Neural progenitor cell (in vitro differentiated cells): ENCODE measurements around the gene AAMP. TPM values are rescaled to one million over a fixed set of nuclear protein-coding genes. Genes with fewer than 3 reads are reported as not detected.

ENCODE experiments used
- DNase-seq: peaks from one replicate; pipeline ENCODE4 v3.0.0-alpha.2; 2016; ENCODE audit warnings: low spot score
- H2AFZ ChIP-seq: fragments of 200-600 bp; sonication (generic); replicated peaks from 2 replicates; pipeline ENCODE4 v1.6.1; 2016; ENCODE audit warnings: antibody characterized with exemption
- H3F3A ChIP-seq: fragments of 200-600 bp; sonication (generic); 2 replicates; pipeline ENCODE4 v1.6.1; 2016; ENCODE audit warnings: antibody characterized with exemption, low read depth
- H3K27ac ChIP-seq: fragments of 200-600 bp; sonication (generic); 2 replicates; pipeline ENCODE4 v1.5.1; 2016; ENCODE audit warnings: mild to moderate bottlenecking
- H3K27me3 ChIP-seq: fragments of 200-600 bp; sonication (generic); 2 replicates; pipeline ENCODE4 v1.6.1; 2016; ENCODE audit warnings: mild to moderate bottlenecking, moderate library complexity
- H3K36me3 ChIP-seq: fragments of 200-600 bp; sonication (generic); 2 replicates; pipeline ENCODE4 v1.5.1; 2016
- H3K4me1 ChIP-seq: fragments of 200-600 bp; sonication (generic); 2 replicates; pipeline ENCODE4 v1.6.1; 2016; ENCODE audit warnings: mixed run types
- H3K4me2 ChIP-seq: fragments of 200-600 bp; sonication (generic); 2 replicates; pipeline ENCODE4 v1.6.1; 2016
- H3K4me3 ChIP-seq: fragments of 200-600 bp; sonication (generic); 2 replicates; pipeline ENCODE4 v1.5.1; 2016
- H3K79me2 ChIP-seq: fragments of 200-600 bp; sonication (generic); 2 replicates; pipeline ENCODE4 v1.6.1; 2016; ENCODE audit warnings: low read depth
- H3K9ac ChIP-seq: fragments of 200-600 bp; sonication (generic); 2 replicates; pipeline ENCODE4 v1.6.1; 2016
- H3K9me3 ChIP-seq: fragments of 200-600 bp; sonication (generic); 2 replicates; pipeline ENCODE4 v1.5.1; 2016; ENCODE audit warnings: low read depth
- H4K20me1 ChIP-seq: fragments of 200-600 bp; sonication (generic); 2 replicates; pipeline ENCODE4 v1.6.1; 2016; ENCODE audit warnings: low read depth
- H3K27ac Mint-ChIP-seq: 3 replicates; pipeline ENCODE4 v1.8.0; 2021; ENCODE audit warnings: mixed read lengths
- H3K27me3 Mint-ChIP-seq: 2 replicates; pipeline ENCODE4 v1.8.0; 2022; ENCODE audit warnings: low read depth, mild to moderate bottlenecking, inconsistent platforms, moderate library complexity, mixed read lengths; ENCODE audit not compliant: insufficient read depth
- H3K36me3 Mint-ChIP-seq: 3 replicates; pipeline ENCODE4 v1.8.0; 2021; ENCODE audit warnings: mixed read lengths
- H3K4me1 Mint-ChIP-seq: 3 replicates; pipeline ENCODE4 v1.8.0; 2021; ENCODE audit warnings: mixed read lengths
- H3K4me3 Mint-ChIP-seq: 3 replicates; pipeline ENCODE4 v1.8.0; 2021; ENCODE audit warnings: mild to moderate bottlenecking, moderate library complexity, mixed read lengths
- H3K9me3 Mint-ChIP-seq: 3 replicates; pipeline ENCODE4 v1.8.0; 2020; ENCODE audit warnings: mixed read lengths
- EZH2 ChIP-seq: fragments of 200-600 bp; sonication (generic); IDR thresholded peaks from 2 replicates; pipeline ENCODE4 v1.6.1; 2017; ENCODE audit warnings: antibody characterized with exemption, mild to moderate bottlenecking, moderate library complexity
- EZH2phosphoT487 ChIP-seq: fragments of 200-600 bp; sonication (generic); IDR thresholded peaks from 2 replicates; pipeline ENCODE4 v1.6.1; 2017; ENCODE audit warnings: antibody characterized with exemption
- total RNA-seq: library from RNA; depleted of rRNA; stranded (reverse); fragments of >200 nt; gene quantifications from 2 replicates; pipeline ENCODE4 v1.2.3, GENCODE V29; 2015; ENCODE audit warnings: low replicate concordance
- TF ChIP-seq, protein P1 (sequence below): fragments of 200-600 bp; sonication (generic); IDR thresholded peaks from 2 replicates; pipeline ENCODE4 v1.5.1; 2017; ENCODE audit warnings: antibody characterized with exemption, mild to moderate bottlenecking

AAMP gene
- total RNA-seq, 1 donor from 2014 or later, result 90.4 TPM

DNA sequence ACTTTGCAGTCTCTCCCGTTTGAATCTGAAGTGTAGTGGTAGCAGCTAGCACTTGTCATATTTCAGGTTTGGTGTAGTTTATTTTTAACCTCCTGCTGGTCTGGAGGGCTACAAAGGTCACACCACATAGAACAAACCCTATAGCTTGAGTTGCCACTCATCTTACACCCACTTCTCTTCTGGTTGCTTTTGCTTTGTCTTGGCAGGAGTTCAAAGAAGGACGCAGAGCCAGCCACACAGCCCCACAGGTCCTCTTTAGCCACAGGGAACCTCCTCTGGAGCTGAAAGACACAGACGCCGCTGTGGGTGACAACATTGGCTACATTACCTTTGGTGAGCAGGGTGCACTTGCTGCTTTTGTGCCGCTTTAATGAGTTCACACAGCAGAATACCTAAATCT lies 24.7 kb downstream of the AAMP start:
- Histone ChIP-seq H3K4me2 (no peak overlapping the region), H3K27ac (no peak overlapping the region), H3K36me3 (no peaks in the 10 kb centered on the region), H3K27me3 (no peaks in the 10 kb centered on the region), H3K9me3 (no peaks in the 10 kb centered on the region), H3F3A (no peaks in the 10 kb centered on the region), H4K20me1 (no peaks in the 10 kb centered on the region), H2AFZ (no peak overlapping the region), H3K4me3 (no peak overlapping the region), H3K4me1 (no peaks in the 10 kb centered on the region), H3K79me2 (no peaks in the 10 kb centered on the region), H3K9ac (no peak overlapping the region)
- Mint-ChIP-seq H3K27me3 (peaks cover 4% of the 10 kb centered on the region), H3K9me3 (no peaks in the 10 kb centered on the region), H3K4me3 (no peak overlapping the region), H3K27ac (no peak overlapping the region), H3K36me3 (peaks cover 23% of the 10 kb centered on the region), H3K4me1 (no peaks in the 10 kb centered on the region)
- no peak for DNase-seq
- TF ChIP-seq EZH2, result no peak
- TF ChIP-seq, protein P1, sequence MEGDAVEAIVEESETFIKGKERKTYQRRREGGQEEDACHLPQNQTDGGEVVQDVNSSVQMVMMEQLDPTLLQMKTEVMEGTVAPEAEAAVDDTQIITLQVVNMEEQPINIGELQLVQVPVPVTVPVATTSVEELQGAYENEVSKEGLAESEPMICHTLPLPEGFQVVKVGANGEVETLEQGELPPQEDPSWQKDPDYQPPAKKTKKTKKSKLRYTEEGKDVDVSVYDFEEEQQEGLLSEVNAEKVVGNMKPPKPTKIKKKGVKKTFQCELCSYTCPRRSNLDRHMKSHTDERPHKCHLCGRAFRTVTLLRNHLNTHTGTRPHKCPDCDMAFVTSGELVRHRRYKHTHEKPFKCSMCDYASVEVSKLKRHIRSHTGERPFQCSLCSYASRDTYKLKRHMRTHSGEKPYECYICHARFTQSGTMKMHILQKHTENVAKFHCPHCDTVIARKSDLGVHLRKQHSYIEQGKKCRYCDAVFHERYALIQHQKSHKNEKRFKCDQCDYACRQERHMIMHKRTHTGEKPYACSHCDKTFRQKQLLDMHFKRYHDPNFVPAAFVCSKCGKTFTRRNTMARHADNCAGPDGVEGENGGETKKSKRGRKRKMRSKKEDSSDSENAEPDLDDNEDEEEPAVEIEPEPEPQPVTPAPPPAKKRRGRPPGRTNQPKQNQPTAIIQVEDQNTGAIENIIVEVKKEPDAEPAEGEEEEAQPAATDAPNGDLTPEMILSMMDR, result no peak
- TF ChIP-seq EZH2phosphoT487, result no peak

DNA sequence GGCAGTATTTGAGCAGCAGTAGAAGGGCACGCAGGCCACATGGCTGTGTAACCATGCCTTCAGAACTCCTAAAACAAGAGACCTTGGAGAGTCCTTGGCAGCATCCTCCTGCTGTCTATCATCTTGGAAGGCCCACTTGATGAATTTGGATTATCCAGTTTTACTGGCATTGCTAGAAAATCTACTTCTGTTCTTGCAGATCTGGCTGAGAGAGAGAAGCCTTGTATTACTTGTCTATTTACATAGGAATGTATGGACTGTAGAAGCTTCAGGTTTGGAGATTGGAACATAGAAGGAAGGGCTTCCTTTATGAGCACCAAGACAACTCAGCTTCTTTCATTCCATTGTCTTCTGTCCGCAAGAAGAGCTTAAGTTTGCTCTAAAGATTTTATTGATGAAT lies 25.3 kb downstream of the AAMP start:
- no peaks in the 10 kb centered on the region for H3K4me1 ChIP-seq
- H3K27me3 Mint-ChIP-seq, result peaks cover 1% of the 10 kb centered on the region
- H3K36me3 Mint-ChIP-seq, result peaks cover 19% of the 10 kb centered on the region
- no peak overlapping the region for H3K4me2 ChIP-seq
- no peaks in the 10 kb centered on the region for H3K79me2 ChIP-seq
- no peak overlapping the region for H3K27ac ChIP-seq
- H3K9ac ChIP-seq, result no peak overlapping the region
- TF ChIP-seq, protein P1, result no peak
- no peak for TF ChIP-seq EZH2phosphoT487
- no peak for TF ChIP-seq EZH2
- no peaks in the 10 kb centered on the region for H3K4me1 Mint-ChIP-seq
- H3F3A ChIP-seq, result no peaks in the 10 kb centered on the region
- no peaks in the 10 kb centered on the region for H4K20me1 ChIP-seq
- no peak overlapping the region for H3K4me3 ChIP-seq
- no peaks in the 10 kb centered on the region for H3K9me3 Mint-ChIP-seq
- H2AFZ ChIP-seq, result no peak overlapping the region
- H3K4me3 Mint-ChIP-seq, result no peak overlapping the region
- H3K27ac Mint-ChIP-seq, result no peak overlapping the region
- H3K36me3 ChIP-seq, result no peaks in the 10 kb centered on the region
- no peak for DNase-seq
- no peaks in the 10 kb centered on the region for H3K27me3 ChIP-seq
- H3K9me3 ChIP-seq, result no peaks in the 10 kb centered on the region

DNA sequence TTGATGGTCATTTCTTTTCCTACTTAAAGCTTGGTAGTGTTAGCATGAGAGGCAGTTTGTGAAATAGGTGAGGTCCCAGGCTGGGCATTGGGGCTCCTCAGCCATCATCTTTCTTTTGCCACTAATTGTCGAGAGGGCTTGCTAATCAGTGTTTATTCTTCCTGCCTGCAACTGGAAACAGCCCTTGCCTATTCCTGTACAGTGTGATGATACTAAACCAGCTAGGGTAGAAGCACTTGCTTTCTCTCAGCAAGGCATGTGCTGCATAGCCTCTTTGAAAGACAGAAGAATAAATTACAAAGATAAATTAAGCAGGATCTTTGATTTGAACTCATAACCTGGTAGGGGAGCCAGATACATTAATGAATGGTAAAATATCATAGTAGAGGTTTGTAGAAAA lies 25.7 kb downstream of the AAMP start:
- no peaks in the 10 kb centered on the region for H4K20me1 ChIP-seq
- H3K27me3 ChIP-seq, result no peaks in the 10 kb centered on the region
- no peak overlapping the region for H3K4me3 Mint-ChIP-seq
- no peaks in the 10 kb centered on the region for H3F3A ChIP-seq
- DNase-seq, result no peak
- peaks cover 17% of the 10 kb centered on the region for H3K36me3 Mint-ChIP-seq
- H3K36me3 ChIP-seq, result peaks cover 2% of the 10 kb centered on the region
- H3K4me1 ChIP-seq, result no peaks in the 10 kb centered on the region
- H2AFZ ChIP-seq, result no peak overlapping the region
- H3K4me1 Mint-ChIP-seq, result no peaks in the 10 kb centered on the region
- no peaks in the 10 kb centered on the region for H3K9me3 Mint-ChIP-seq
- H3K9ac ChIP-seq, result no peak overlapping the region
- no peaks in the 10 kb centered on the region for H3K9me3 ChIP-seq
- no peak overlapping the region for H3K4me2 ChIP-seq
- no peaks in the 10 kb centered on the region for H3K27me3 Mint-ChIP-seq
- no peak for TF ChIP-seq EZH2phosphoT487
- no peak overlapping the region for H3K4me3 ChIP-seq
- H3K27ac Mint-ChIP-seq, result no peak overlapping the region
- H3K27ac ChIP-seq, result no peak overlapping the region
- H3K79me2 ChIP-seq, result no peaks in the 10 kb centered on the region

DNA sequence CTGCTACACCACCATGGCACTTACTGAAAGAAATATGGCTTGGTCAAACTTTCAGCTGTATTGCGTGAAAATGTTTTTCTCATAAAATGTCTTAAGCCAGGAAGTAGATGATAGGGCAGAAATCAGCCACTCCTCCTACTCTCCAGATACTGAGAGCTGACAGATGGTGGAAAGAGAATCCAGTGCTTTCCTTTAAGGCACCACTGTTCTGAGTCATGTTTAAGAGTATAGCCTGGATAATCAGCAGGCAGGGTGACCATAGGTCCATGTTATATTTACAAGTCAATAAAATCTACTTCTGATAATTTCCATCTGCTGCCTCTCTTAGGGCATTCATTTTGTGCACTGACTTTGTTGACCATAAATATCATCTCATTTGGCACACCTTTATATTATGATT lies 31.1 kb downstream of the AAMP start:
- Histone ChIP-seq H3K9me3 (no peaks in the 10 kb centered on the region), H3K79me2 (no peaks in the 10 kb centered on the region), H3K27ac (no peak overlapping the region), H3K9ac (no peak overlapping the region), H4K20me1 (no peaks in the 10 kb centered on the region), H3K27me3 (no peaks in the 10 kb centered on the region), H3F3A (no peaks in the 10 kb centered on the region), H3K4me3 (no peak overlapping the region), H3K36me3 (peaks cover 6% of the 10 kb centered on the region), H2AFZ (no peak overlapping the region), H3K4me1 (no peaks in the 10 kb centered on the region), H3K4me2 (no peak overlapping the region)
- Mint-ChIP-seq H3K36me3 (peaks cover 17% of the 10 kb centered on the region), H3K9me3 (no peaks in the 10 kb centered on the region), H3K4me3 (no peak overlapping the region), H3K27ac (no peak overlapping the region), H3K27me3 (peaks cover 2% of the 10 kb centered on the region), H3K4me1 (no peaks in the 10 kb centered on the region)
- TF ChIP-seq EZH2phosphoT487 (no peak), EZH2 (no peak)
- no peak for DNase-seq
